Fibroblast of pulmonary artery (primary cell): Measurements from ENCODE around the gene ASCC3.

ENCODE experiments used
- DNase-seq: peaks from one replicate; pipeline ENCODE4 v3.0.0-alpha.2; 2010; ENCODE audit warnings: low read depth
- H3K4me3 ChIP-seq: replicated peaks from 2 replicates; pipeline ENCODE4 v1.5.1; 2011; ENCODE audit warnings: low read depth, mild to moderate bottlenecking, control low read depth, low read length, moderate library complexity
- TF ChIP-seq, protein P1 (sequence below): IDR thresholded peaks from 2 replicates; pipeline ENCODE4 v1.5.1; 2011; ENCODE audit warnings: mild to moderate bottlenecking, control low read depth, low read length, inconsistent platforms; ENCODE audit errors: missing control alignments

The ASCC3 gene

DNA sequence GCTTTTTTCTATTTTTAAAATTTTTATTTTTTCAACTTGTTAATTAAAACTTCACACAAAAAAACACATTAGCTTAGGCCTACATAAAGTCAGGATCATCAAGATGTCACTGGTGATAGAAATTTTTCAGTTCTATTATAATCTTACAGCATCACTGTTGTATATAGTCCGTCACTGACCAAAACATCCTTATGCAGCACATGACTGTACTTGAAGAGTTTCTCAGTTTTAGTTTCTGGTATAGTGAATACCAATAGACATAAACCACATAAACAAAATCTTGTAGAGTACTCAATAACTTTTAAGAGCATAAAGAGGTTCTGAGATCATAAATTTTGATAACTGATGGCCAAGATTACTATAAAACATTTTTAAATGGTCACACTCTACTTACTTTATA lies 71.8 kb downstream of the ASCC3 start:
- DNase-seq: no peak
- TF ChIP-seq, protein P1, sequence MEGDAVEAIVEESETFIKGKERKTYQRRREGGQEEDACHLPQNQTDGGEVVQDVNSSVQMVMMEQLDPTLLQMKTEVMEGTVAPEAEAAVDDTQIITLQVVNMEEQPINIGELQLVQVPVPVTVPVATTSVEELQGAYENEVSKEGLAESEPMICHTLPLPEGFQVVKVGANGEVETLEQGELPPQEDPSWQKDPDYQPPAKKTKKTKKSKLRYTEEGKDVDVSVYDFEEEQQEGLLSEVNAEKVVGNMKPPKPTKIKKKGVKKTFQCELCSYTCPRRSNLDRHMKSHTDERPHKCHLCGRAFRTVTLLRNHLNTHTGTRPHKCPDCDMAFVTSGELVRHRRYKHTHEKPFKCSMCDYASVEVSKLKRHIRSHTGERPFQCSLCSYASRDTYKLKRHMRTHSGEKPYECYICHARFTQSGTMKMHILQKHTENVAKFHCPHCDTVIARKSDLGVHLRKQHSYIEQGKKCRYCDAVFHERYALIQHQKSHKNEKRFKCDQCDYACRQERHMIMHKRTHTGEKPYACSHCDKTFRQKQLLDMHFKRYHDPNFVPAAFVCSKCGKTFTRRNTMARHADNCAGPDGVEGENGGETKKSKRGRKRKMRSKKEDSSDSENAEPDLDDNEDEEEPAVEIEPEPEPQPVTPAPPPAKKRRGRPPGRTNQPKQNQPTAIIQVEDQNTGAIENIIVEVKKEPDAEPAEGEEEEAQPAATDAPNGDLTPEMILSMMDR: no peak

GRCh38 chr6:100808638-100809275 lies 72.4 kb downstream of the ASCC3 start:
- no peak overlapping the region for H3K4me3 ChIP-seq
- peak; percentile 11 for DNase-seq
- TF ChIP-seq, protein P1: no peak

More for the DNA sequence above, 71.8 kb downstream of the ASCC3 start:
- no peak overlapping the region for H3K4me3 ChIP-seq

DNA sequence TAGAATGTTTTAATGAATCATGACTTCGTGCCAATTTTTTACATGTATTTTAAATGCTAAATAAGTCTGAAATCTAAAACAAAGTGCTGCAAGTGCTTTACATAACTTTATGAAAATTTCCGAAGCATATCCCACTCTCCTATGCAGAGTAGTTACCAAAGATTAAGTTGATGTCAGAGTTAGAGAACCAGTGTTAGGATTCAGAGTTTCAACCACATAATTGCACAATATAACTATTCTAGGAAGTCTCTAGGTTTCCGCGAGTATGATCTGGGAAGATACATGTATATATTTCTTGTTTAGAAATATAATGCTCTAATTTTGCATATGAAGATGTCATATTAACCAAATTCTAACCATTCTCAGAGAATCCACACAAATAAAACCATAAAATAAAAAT lies 74.8 kb downstream of the ASCC3 start:
- H3K4me3 ChIP-seq: no peak overlapping the region
- TF ChIP-seq, protein P1: no peak
- no peak for DNase-seq

DNA sequence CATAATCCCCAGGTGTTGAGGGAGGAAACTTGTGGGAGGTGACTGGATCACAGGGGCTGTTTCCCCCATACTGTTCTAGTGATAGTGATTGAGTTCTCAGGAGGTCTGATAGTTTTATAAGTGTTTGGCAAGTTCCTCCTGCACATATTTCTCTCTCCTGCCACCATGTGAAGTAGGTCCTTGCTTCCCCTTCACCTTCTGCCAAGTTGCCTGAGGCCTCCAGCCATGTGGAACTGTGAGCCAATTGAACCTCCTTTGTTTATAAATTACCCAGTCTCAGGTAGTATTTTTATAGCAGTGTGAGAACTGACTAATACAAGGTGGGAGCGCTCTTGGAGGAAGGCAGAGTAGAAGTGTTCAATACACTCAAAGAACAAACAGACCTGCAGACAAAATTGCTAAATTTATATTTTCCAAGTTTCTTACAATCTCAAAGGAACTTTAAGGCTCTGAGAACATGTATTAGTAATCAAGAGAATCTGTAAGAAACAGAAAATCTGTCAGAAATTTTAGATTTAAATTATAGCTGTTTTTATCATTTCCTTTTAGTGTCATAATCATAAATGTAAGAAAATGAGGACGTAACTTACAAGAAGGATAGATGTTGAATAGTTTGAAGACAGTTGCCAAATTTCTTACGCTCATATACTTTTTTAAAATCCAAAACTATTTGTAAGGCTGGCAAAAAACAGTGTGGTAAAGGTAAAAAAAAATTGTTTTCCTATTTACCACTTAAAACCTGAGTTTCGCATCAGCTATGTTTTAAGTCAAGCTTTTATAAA lies 77.7 kb downstream of the ASCC3 start:
- H3K4me3 ChIP-seq: no peak overlapping the region
- DNase-seq: no peak
- TF ChIP-seq, protein P1: no peak

DNA sequence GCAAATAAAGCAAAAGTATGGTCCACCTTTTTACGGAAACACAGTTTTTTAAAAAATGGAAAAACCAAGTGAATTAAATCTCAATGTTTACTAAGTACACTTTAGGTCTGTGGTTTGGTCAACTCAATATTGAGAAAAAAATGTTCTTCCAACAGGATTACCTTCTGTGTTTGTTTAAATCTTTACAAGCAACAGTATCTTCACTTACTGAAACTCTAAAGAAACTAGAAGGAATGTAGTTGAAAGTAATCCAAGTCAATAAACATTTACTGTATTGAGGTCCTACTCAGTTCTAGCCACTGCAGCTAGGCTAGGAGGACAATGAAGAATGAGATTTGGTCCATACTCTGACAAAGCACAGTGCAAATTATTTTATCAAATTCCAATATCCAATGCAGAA lies 80.1 kb downstream of the ASCC3 start:
- TF ChIP-seq, protein P1: no peak
- no peak overlapping the region for H3K4me3 ChIP-seq
- no peak for DNase-seq

DNA sequence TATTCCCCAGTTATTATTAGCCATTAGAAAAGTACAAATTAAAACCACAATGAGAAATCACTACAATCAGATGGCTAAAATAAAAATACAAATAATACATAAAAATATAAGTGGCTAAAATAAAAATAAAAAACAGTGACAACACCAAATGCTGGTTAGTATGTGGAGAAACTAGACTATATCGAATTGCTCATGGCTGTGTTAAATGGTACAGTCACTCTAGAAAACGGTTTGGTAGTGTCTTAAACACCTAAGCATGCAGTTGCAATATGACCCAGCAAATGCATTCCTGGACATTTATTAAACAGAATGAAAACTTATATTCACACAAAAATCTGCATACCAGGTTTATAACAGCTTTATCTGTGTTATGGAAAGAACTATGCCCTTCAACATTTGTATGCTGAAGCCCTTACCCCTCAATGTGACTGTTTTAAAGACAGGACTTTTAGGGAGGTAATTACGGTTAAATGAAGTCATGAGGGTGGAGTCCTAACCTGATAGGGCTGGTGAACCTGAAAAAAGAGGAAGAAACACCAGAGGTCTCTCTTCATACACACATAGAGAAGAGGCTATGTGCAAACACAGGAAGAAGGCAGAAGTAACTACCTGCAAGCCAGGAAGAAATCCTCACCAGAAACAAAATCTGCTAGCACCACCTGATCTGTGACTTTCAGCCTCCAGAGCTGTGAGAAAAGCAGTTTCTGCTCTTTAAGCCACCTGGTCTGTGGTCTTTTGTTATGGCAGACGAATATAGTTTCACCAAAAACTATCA lies 84.9 kb downstream of the ASCC3 start:
- no peak for DNase-seq
- TF ChIP-seq, protein P1: no peak
- H3K4me3 ChIP-seq: no peak overlapping the region
